Measurements from ENCODE around the gene CNDP2. TPM values are rescaled to one million over a fixed set of nuclear protein-coding genes. Genes with fewer than 3 reads are reported as not detected.

CNDP2 gene
- total RNA-seq, 1 donor from 2014 or later = 52.5 TPM

GRCh38 chr18:74479486-74480148 lies 16.5 kb upstream of the CNDP2 start:
- TF ChIP-seq POLR2A (IDR thresholded peaks at IDR 0.05) = no peak
- TF ChIP-seq, protein P1, sequence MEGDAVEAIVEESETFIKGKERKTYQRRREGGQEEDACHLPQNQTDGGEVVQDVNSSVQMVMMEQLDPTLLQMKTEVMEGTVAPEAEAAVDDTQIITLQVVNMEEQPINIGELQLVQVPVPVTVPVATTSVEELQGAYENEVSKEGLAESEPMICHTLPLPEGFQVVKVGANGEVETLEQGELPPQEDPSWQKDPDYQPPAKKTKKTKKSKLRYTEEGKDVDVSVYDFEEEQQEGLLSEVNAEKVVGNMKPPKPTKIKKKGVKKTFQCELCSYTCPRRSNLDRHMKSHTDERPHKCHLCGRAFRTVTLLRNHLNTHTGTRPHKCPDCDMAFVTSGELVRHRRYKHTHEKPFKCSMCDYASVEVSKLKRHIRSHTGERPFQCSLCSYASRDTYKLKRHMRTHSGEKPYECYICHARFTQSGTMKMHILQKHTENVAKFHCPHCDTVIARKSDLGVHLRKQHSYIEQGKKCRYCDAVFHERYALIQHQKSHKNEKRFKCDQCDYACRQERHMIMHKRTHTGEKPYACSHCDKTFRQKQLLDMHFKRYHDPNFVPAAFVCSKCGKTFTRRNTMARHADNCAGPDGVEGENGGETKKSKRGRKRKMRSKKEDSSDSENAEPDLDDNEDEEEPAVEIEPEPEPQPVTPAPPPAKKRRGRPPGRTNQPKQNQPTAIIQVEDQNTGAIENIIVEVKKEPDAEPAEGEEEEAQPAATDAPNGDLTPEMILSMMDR (IDR thresholded peaks at IDR 0.05) = no peak
- TF ChIP-seq POLR2AphosphoS5 (IDR thresholded peaks at IDR 0.05; ENCODE audit: insufficient read depth in 1 of 2, low read depth in 1 of 2) = no peak
- DNase-seq (ENCODE audit: extremely low spot score in 2 of 2) = peak in 1 of 2 donors; percentile 78

DNA sequence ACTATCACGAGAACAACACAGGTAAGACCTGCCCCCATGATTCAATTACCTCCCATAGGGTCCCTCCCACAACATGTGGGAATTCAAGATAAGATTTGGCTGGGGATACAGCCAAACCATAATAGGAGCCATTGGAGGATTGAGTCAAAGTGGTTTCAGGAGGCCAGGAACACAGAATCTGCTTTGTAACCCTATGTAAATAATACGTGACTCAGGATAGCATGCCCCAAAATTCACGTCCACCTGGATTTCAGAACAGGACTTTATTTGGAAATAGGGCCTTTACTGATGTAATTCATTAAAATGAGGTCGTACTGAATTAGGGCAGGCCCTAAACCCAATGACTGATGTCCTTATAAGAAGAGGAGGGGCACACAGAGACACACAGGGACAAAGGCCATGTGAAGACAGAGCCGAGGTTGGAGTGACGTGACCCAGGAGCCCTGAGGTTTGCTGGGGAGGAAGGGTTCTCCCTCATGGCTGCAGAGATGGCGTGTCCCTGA lies 16.0 kb upstream of the CNDP2 start:
- Histone ChIP-seq H3K4me1 (peaks cover 33% of the 10 kb centered on the region), H3K27me3 (no peaks in the 10 kb centered on the region), H3K36me3 (no peaks in the 10 kb centered on the region), H3K27ac (no peak overlapping the region), H3K4me3 (no peak overlapping the region), H3K9me3 (no peaks in the 10 kb centered on the region)
- intact Hi-C loops (cut with DNase I) = no loop called here
- TF ChIP-seq, protein P1 (IDR thresholded peaks at IDR 0.05) = no peak
- no peak for TF ChIP-seq POLR2A (IDR thresholded peaks at IDR 0.05)
- no peak for TF ChIP-seq POLR2AphosphoS5 (IDR thresholded peaks at IDR 0.05; ENCODE audit: insufficient read depth in 1 of 2, low read depth in 1 of 2)
- peak in 1 of 2 donors; percentile 44 for DNase-seq (ENCODE audit: extremely low spot score in 2 of 2)

More at GRCh38 chr18:74479486-74480148, 16.5 kb upstream of the CNDP2 start:
- Histone ChIP-seq H3K4me3 (no peak overlapping the region), H3K27me3 (no peaks in the 10 kb centered on the region), H3K9me3 (no peaks in the 10 kb centered on the region), H3K27ac (peak overlapping the region; percentile 7), H3K4me1 (peaks cover 30% of the 10 kb centered on the region), H3K36me3 (no peaks in the 10 kb centered on the region)
- intact Hi-C loops (cut with DNase I) = no loop called here

- Histone ChIP-seq H3K27me3 (no peaks in the 10 kb centered on the region), H3K4me1 (peaks cover 54% of the 10 kb centered on the region), H3K9me3 (no peaks in the 10 kb centered on the region), H3K36me3 (no peaks in the 10 kb centered on the region), H3K4me3 (no peak overlapping the region), H3K27ac (no peak overlapping the region)
- DNase-seq (ENCODE audit: extremely low spot score in 2 of 2) = peak in 1 of 2 donors; percentile 49
- intact Hi-C loops (cut with DNase I) = no loop called here
- TF ChIP-seq POLR2A (IDR thresholded peaks at IDR 0.05) = no peak
- no peak for TF ChIP-seq POLR2AphosphoS5 (IDR thresholded peaks at IDR 0.05; ENCODE audit: insufficient read depth in 1 of 2, low read depth in 1 of 2)
- TF ChIP-seq, protein P1 (IDR thresholded peaks at IDR 0.05) = no peak
Observed at GRCh38 chr18:74482697-74483096, 13.5 kb upstream of the CNDP2 start.

DNA sequence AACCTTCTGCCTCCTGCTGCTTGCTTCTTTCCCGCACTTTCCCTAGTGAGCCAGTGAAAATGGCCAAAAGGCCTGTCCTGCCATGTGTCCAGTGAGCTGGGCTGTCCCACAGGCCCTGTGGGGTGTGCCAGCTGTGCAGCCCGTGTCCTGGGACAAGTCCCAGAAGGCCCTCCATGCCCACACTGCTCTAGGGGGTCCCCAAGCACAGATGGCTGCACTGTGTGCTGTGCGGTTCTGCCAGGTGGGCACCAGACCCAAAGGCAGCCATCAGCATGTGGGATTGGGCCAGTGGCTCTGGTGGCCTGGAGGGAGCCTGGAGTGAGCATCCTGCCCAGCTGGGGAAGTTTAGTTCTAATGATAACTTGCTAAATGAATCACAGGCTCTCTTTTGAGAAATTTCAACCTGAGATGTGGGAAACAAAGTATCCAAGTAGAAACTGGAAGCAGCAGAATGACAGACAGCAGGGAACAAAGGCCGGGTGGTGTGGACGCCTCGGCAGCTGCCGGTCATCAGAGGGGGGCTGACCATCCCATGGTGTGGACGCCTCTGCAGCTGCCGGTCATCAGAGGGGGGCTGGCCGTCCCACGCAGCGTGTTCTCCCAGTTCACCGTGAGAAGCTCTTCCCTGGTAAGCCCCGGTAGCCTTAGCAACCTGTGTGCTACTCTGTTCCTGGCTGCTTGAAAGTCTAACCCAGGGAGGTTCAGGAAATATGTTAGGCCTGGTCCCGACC lies 9.9 kb upstream of the CNDP2 start:
- Histone ChIP-seq H3K27me3 (no peaks in the 10 kb centered on the region), H3K9me3 (no peaks in the 10 kb centered on the region), H3K4me3 (no peak overlapping the region), H3K4me1 (peaks cover 33% of the 10 kb centered on the region), H3K27ac (peak overlapping the region; percentile 82), H3K36me3 (no peaks in the 10 kb centered on the region)
- no peak for TF ChIP-seq POLR2AphosphoS5 (IDR thresholded peaks at IDR 0.05; ENCODE audit: insufficient read depth in 1 of 2, low read depth in 1 of 2)
- TF ChIP-seq POLR2A (IDR thresholded peaks at IDR 0.05) = no peak
- TF ChIP-seq, protein P1 (IDR thresholded peaks at IDR 0.05) = no peak
- peak in 1 of 2 donors; percentile 55 for DNase-seq (ENCODE audit: extremely low spot score in 2 of 2)
- intact Hi-C loops (cut with DNase I) = no loop called here

All from vagina (tissue), 2 donors.